Adipose tissue (tissue), 3 donors: ENCODE measurements around the gene VPREB1. TPM values are rescaled to one million over a fixed set of nuclear protein-coding genes. Genes with fewer than 3 reads are reported as not detected.
"Not testable (repeated sequence)": the region's sequence is repeated elsewhere in the genome, so short reads cannot be mapped to it uniquely, and the experiment has no call there.

ENCODE experiments used
- H3K27ac ChIP-seq: one replicate; pipeline ENCODE4 v1.5.1; 2013; ENCODE audit warnings: low read depth, low read length
- WGBS, 3 donors: extraction: QIAGEN DNeasy Blood & Tissue Kit; methylation state at CpG; one replicate each; pipeline ENCODE4 v1.1.7; 2013; 5-methylcytosine and 5-hydroxymethylcytosine counted together
- polyA plus RNA-seq, 3 donors: library from polyadenylated mRNA; stranded (reverse); fragments of 200-250 nt; gene quantifications; one replicate each; pipeline ENCODE4 v1.2.3, GENCODE V29; 2013
- donor health status: healthy with polysubstance abuse.
- donor health status: Bipolar disorder and iron deficiency.
- donor health status: healthy.

Gene VPREB1
- polyA plus RNA-seq, 3 donors: 0.09 TPM; not detected in 2

DNA sequence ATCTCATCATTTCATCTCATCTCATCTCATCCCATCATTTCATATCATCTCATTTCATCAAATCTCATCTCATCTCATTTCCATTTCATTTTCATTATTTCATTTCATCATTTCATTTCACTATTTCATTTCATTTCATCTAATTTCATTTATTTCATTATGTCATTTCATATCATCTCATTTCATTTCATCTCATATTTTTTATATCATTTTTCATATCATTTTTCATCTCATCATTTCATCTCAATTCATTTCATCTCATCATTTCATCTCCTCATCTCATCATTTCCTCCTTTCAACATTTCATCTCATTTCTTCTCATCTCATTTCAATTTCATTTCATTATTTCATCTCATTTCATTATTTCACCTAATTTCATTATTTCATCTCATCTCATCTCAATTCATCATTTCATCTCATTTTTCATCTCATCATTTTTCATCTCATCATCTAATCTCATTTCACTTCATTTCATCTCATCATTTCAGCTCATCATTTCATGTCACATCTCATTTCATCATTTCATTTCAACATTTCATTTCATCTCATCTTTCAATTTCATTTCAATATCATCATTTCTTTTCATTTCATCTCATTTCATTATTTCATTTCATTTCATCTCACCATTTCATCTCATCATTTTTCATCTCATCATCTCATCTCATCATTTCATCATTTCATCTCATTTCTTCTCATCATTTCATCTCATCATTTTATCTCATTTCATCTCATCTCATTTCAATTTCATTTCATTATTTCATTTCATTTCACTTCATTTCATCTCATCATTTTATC is 40.6 kb downstream of the VPREB1 start:
- not testable (repeated sequence) for H3K27ac ChIP-seq

DNA sequence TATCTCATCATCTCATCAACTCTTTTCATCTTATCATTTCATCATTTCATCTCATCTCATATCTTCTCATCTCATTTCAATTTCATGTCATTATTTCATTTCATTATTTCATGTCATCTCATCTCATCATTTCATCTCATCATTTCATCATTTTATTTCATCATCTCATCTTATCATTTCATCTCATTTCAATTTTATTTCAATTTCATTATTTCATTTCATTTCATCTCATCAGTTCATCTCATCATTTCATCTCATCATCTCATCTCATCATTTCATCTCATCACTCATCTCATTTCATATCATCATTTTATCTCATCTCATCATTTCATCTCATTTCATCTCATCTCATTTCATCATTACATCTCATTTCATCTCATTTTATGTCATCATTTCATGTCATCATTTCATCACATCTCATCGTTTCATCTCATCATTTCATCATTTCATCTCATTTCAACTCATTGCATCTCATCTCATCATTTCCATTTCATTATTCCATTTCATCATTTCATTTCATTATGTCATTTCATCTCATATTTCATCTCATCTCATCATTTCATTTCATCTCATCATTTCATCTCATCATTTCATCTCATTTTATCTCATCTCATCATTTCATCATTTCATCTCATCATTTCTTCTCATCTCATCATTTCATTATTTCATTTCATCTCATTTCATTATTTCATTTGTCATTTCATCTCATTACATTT is 42.0 kb downstream of the VPREB1 start:
- not testable (repeated sequence) for H3K27ac ChIP-seq
- WGBS, 3 donors: 73 to 86% methylated on average over 1 of the region's 1 CpG; no CpG with 5 or more reads in 1 of the 3 donors

DNA sequence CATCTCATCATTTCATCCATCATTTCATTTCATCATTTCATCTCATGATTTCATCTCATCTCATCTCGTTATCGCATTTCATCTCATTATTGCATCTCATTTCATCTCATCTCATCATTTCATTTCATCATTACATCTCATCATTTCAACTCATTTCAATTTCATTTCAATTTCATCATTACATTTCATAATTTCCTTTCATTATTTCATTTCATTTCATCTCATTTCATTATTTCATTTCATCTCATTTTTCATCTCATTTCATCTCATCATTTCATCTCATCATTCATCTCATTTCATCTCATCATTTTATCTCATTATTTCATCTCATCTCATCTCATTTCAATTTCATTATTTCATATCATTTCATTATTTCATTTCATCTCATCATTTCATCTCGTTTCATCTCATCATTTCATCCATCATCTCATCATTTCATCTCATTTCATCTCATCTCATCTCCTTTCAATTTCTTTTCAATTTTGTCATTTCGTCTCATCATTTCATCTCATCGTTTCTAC is 42.6 kb downstream of the VPREB1 start:
- H3K27ac ChIP-seq: not testable (repeated sequence)
- WGBS, 3 donors: 94 to 98% (median 95%) methylated on average over 5 of the region's 5 CpGs

DNA sequence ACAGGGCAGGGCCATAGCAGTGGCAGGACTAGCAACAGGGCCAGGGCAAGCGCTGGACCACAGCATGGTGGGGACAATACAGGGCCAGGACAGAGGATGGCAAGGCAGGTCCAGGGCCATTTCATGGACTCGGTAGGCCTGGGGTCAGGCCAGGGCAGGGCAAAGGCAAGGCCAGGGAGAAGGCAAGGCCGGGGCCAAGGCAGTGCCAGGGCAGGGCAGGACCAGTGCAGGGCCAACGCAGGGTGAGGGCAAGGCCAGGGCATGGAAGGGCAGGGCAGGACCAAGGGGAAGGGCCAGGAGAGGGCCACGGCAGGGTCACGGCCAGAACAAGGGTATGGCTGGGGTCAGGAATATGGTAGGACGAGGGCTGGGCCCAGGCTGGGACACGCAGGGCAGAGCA is 45.1 kb downstream of the VPREB1 start:
- WGBS, 3 donors: 89 to 96% (median 95%) methylated on average over 3 to 8 of the region's 8 CpGs
- not testable (repeated sequence) for H3K27ac ChIP-seq

DNA sequence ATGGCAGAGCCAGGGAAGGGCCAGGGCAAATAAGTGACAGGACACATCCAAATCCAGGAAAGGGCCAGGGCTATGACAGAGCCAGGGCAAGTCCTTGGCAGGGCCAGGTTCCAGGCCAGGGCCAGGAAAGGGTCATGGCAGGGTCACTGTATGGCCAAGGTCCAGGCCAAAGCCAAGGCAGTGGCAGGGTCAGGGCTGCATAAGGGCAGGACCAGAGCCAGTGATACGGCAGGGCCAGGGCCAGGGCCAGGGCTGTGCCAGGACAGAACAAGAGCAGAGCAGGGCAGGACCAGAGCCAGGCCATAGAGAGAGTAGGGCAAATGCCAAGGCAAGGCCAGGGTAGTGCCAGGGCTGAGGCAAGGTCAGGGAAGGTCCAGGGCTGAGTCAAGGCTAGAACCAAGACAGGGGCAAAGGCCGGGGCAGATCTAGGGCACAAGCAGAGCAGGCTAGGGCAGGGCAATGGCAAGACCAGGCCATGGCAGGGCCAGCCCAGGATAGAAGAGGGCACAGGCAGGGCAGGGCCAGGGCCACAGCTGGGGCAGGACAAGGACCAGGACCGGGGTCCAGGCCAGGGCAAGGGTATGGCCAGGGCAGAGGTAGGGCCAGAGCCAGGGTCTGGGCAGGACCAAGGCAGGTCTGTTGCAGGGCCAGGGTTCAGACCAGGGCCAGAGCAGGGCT is 46.7 kb downstream of the VPREB1 start:
- WGBS, 3 donors: 94 to 95% (median 95%) methylated on average over 3 of the region's 3 CpGs
- H3K27ac ChIP-seq: not testable (repeated sequence)

DNA sequence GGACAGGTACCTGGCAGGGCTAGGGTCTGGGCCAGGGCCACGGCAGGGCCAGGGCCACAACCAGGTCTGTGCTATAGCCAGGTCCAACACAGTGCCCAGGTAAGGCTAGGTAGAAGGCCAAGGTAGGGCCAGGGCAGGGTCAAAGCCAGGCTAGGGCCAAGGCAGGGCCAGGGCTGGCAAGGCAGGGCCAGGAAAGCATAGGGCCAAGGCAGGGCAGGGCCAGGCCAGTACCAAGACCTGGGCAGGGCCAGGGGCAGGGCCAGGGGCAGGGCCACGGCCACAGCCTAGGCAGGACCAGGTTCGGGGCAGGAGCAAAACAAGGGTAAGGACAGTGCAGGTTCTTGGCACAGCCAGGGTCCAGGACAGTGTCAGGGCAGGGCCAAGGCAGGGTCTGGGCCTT is 48.1 kb downstream of the VPREB1 start:
- WGBS, 3 donors: 91 to 98% (median 92%) methylated on average over 3 of the region's 3 CpGs
- not testable (repeated sequence) for H3K27ac ChIP-seq

DNA sequence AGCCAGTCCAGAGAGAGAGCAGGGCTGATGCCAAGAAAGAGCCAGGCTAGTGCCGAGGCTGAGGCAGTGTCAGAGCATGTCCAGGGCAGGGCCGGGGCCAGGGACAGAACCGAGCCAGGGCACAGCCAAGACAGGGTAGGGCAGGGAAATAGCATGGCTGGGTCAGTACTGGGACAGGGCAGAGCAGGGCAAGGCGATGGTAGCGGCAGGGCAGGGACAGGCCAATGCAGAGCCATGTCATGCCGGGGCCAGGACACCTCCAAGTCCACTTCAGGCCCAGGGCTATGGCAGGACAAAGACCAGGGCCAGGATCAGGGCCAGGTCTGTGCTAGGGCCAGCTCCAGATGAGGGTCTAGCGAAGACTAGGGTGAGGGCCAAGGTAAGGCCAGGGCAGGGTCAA is 48.9 kb downstream of the VPREB1 start:
- WGBS, 3 donors: 90 to 96% (median 93%) methylated on average over 7 of the region's 7 CpGs
- not testable (repeated sequence) for H3K27ac ChIP-seq

DNA sequence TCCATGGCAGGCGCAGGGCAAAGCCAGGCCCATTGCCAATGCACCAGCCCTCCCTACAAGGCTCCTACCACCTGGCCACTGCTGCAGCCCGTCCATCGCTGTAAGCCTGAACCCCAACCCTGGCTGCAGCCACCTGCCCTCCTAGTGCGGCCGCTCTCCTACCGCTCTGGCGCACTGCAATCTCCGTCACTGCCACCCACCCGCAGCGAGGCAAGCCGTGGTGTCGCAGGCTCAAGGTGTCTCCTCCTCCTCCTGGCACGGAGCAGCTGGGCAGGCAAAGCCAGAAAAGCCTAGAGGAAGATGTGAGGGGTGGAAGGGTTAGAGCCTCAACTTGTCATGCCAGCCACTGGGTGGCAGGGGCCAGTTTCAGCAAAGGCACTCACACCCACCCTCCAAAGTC is 50.1 kb downstream of the VPREB1 start:
- WGBS, 3 donors: 96 to 98% (median 96%) methylated on average over 8 to 13 of the region's 13 CpGs
- H3K27ac ChIP-seq: not testable (repeated sequence)
